Memory B cell (primary cell): ENCODE measurements around the gene IP6K1.
"Not testable (repeated sequence)": the region's sequence is repeated elsewhere in the genome, so short reads cannot be mapped to it uniquely, and the experiment has no call there.

Experiments used
- ATAC-seq: fragments of 150-1000 bp; cut with Tn5 transposase; 2 replicates; pipeline ENCODE4 v1.10.0; 2021; ENCODE audit warnings: low read depth, mild to moderate bottlenecking, moderate library complexity
- DNase-seq, 2 donors: peaks; one replicate each; pipeline ENCODE4 v3.0.0; 2022; ENCODE audit warnings: low spot score in 2 of 2
- H3K27ac Mint-ChIP-seq: one replicate; pipeline ENCODE4 v1.8.0; 2022; ENCODE audit warnings: mild to moderate bottlenecking, moderate library complexity, mixed read lengths
- H3K27me3 Mint-ChIP-seq: one replicate; pipeline ENCODE4 v1.8.0; 2022; ENCODE audit warnings: mixed read lengths
- H3K36me3 Mint-ChIP-seq: one replicate; pipeline ENCODE4 v1.8.0; 2022; ENCODE audit warnings: mild to moderate bottlenecking, mixed read lengths
- H3K4me1 Mint-ChIP-seq: one replicate; pipeline ENCODE4 v1.8.0; 2022; ENCODE audit warnings: mixed read lengths
- H3K4me3 Mint-ChIP-seq: one replicate; pipeline ENCODE4 v1.8.0; 2022; ENCODE audit warnings: mild to moderate bottlenecking, moderate library complexity, mixed read lengths
- H3K9me3 Mint-ChIP-seq: one replicate; pipeline ENCODE4 v1.8.0; 2022; ENCODE audit warnings: mixed read lengths

The IP6K1 gene

GRCh38 chr3:49761661-49762060, 24.7 kb downstream of the IP6K1 start:
- ATAC-seq (no peak), DNase-seq (no peak)
- Mint-ChIP-seq H3K9me3 (no peaks in the 10 kb centered on the region), H3K27me3 (no peaks in the 10 kb centered on the region), H3K27ac (no peak overlapping the region), H3K4me3 (no peak overlapping the region), H3K4me1 (peaks cover 16% of the 10 kb centered on the region), H3K36me3 (peaks cover 12% of the 10 kb centered on the region)

GRCh38 chr3:49759226-49759625, 27.1 kb downstream of the IP6K1 start:
- Mint-ChIP-seq H3K9me3 (no peaks in the 10 kb centered on the region), H3K4me3 (no peak overlapping the region), H3K4me1 (peaks cover 27% of the 10 kb centered on the region), H3K27me3 (no peaks in the 10 kb centered on the region), H3K36me3 (peaks cover 11% of the 10 kb centered on the region), H3K27ac (peak overlapping the region; percentile 65)
- ATAC-seq (no peak), DNase-seq (no peak)

- ATAC-seq (no peak), DNase-seq (no peak)
- H3K27me3 Mint-ChIP-seq: no peaks in the 10 kb centered on the region
- no peak overlapping the region for H3K27ac Mint-ChIP-seq
- no peak overlapping the region for H3K4me3 Mint-ChIP-seq
- peaks cover 14% of the 10 kb centered on the region for H3K36me3 Mint-ChIP-seq
- peaks cover 36% of the 10 kb centered on the region for H3K4me1 Mint-ChIP-seq
- no peaks in the 10 kb centered on the region for H3K9me3 Mint-ChIP-seq
Observed at GRCh38 chr3:49757197-49757596, 29.1 kb downstream of the IP6K1 start.

GRCh38 chr3:49756036-49756435, 30.3 kb downstream of the IP6K1 start:
- H3K27me3 Mint-ChIP-seq: no peaks in the 10 kb centered on the region
- DNase-seq (no peak), ATAC-seq (no peak)
- H3K9me3 Mint-ChIP-seq: no peaks in the 10 kb centered on the region
- H3K36me3 Mint-ChIP-seq: peaks cover 14% of the 10 kb centered on the region
- H3K4me1 Mint-ChIP-seq: peaks cover 36% of the 10 kb centered on the region
- no peak overlapping the region for H3K27ac Mint-ChIP-seq
- no peak overlapping the region for H3K4me3 Mint-ChIP-seq

- H3K36me3 Mint-ChIP-seq: peaks cover 15% of the 10 kb centered on the region
- H3K27ac Mint-ChIP-seq: no peak overlapping the region
- no peaks in the 10 kb centered on the region for H3K9me3 Mint-ChIP-seq
- no peak overlapping the region for H3K4me3 Mint-ChIP-seq
- ATAC-seq (no peak), DNase-seq (no peak)
- H3K4me1 Mint-ChIP-seq: peaks cover 35% of the 10 kb centered on the region
- H3K27me3 Mint-ChIP-seq: no peaks in the 10 kb centered on the region
Observed at GRCh38 chr3:49754536-49754935, 31.8 kb downstream of the IP6K1 start.

GRCh38 chr3:49751501-49751900, 34.8 kb downstream of the IP6K1 start:
- ATAC-seq (no peak), DNase-seq (no peak)
- Mint-ChIP-seq H3K4me1 (peaks cover 26% of the 10 kb centered on the region), H3K4me3 (no peak overlapping the region), H3K36me3 (peaks cover 18% of the 10 kb centered on the region), H3K9me3 (no peaks in the 10 kb centered on the region), H3K27ac (no peak overlapping the region), H3K27me3 (no peaks in the 10 kb centered on the region)

GRCh38 chr3:49750056-49750455, 36.3 kb downstream of the IP6K1 start:
- Mint-ChIP-seq H3K4me3 (no peak overlapping the region), H3K27ac (no peak overlapping the region), H3K36me3 (peaks cover 16% of the 10 kb centered on the region), H3K9me3 (no peaks in the 10 kb centered on the region), H3K4me1 (peaks cover 22% of the 10 kb centered on the region), H3K27me3 (no peaks in the 10 kb centered on the region)
- no peak for DNase-seq
- no peak for ATAC-seq

GRCh38 chr3:49748874-49749273, 37.5 kb downstream of the IP6K1 start:
- H3K36me3 Mint-ChIP-seq: peaks cover 20% of the 10 kb centered on the region
- not testable (repeated sequence) for H3K27me3 Mint-ChIP-seq, DNase-seq, H3K4me3 Mint-ChIP-seq, ATAC-seq, H3K27ac Mint-ChIP-seq, H3K9me3 Mint-ChIP-seq
- peaks cover 18% of the 10 kb centered on the region for H3K4me1 Mint-ChIP-seq

GRCh38 chr3:49747792-49748480, 38.4 kb downstream of the IP6K1 start:
- no peak for ATAC-seq
- Mint-ChIP-seq H3K4me1 (peaks cover 15% of the 10 kb centered on the region), H3K27me3 (no peaks in the 10 kb centered on the region), H3K36me3 (peaks cover 16% of the 10 kb centered on the region), H3K4me3 (no peak overlapping the region), H3K9me3 (no peaks in the 10 kb centered on the region), H3K27ac (no peak overlapping the region)
- no peak for DNase-seq

- DNase-seq (no peak), ATAC-seq (no peak)
- Mint-ChIP-seq H3K4me3 (no peak overlapping the region), H3K4me1 (peaks cover 14% of the 10 kb centered on the region), H3K27me3 (no peaks in the 10 kb centered on the region), H3K27ac (no peak overlapping the region), H3K36me3 (peaks cover 16% of the 10 kb centered on the region), H3K9me3 (no peaks in the 10 kb centered on the region)
Observed at GRCh38 chr3:49745986-49746385, 40.4 kb downstream of the IP6K1 start.

GRCh38 chr3:49740427-49740826, 45.9 kb downstream of the IP6K1 start:
- Mint-ChIP-seq H3K9me3 (no peaks in the 10 kb centered on the region), H3K27me3 (no peaks in the 10 kb centered on the region), H3K4me3 (no peak overlapping the region), H3K36me3 (peaks cover 22% of the 10 kb centered on the region), H3K27ac (no peak overlapping the region), H3K4me1 (peaks cover 5% of the 10 kb centered on the region)
- DNase-seq (no peak), ATAC-seq (no peak)

- Mint-ChIP-seq H3K9me3 (no peaks in the 10 kb centered on the region), H3K36me3 (peaks cover 21% of the 10 kb centered on the region), H3K4me3 (no peak overlapping the region), H3K4me1 (peaks cover 2% of the 10 kb centered on the region), H3K27ac (peak overlapping the region; percentile 69), H3K27me3 (no peaks in the 10 kb centered on the region)
- no peak for ATAC-seq
- DNase-seq: no peak
Observed at GRCh38 chr3:49738067-49738713, 48.2 kb downstream of the IP6K1 start.

GRCh38 chr3:49734752-49735151, 51.6 kb downstream of the IP6K1 start:
- no peaks in the 10 kb centered on the region for H3K4me1 Mint-ChIP-seq
- no peaks in the 10 kb centered on the region for H3K9me3 Mint-ChIP-seq
- H3K4me3 Mint-ChIP-seq: no peak overlapping the region
- peaks cover 31% of the 10 kb centered on the region for H3K36me3 Mint-ChIP-seq
- H3K27me3 Mint-ChIP-seq: no peaks in the 10 kb centered on the region
- peak overlapping the region; percentile 24 for H3K27ac Mint-ChIP-seq
- no peak for ATAC-seq
- DNase-seq: no peak

GRCh38 chr3:49733551-49733950, 52.8 kb downstream of the IP6K1 start:
- H3K9me3 Mint-ChIP-seq: no peaks in the 10 kb centered on the region
- ATAC-seq (no peak), DNase-seq (no peak)
- H3K4me1 Mint-ChIP-seq: no peaks in the 10 kb centered on the region
- no peak overlapping the region for H3K27ac Mint-ChIP-seq
- no peaks in the 10 kb centered on the region for H3K27me3 Mint-ChIP-seq
- no peak overlapping the region for H3K4me3 Mint-ChIP-seq
- H3K36me3 Mint-ChIP-seq: peaks cover 30% of the 10 kb centered on the region

- H3K4me3 Mint-ChIP-seq: no peak overlapping the region
Observed at GRCh38 chr3:49732597-49732996, 53.7 kb downstream of the IP6K1 start.

More at GRCh38 chr3:49732597-49732996, 53.7 kb downstream of the IP6K1 start:
- ATAC-seq (no peak), DNase-seq (no peak)
- H3K4me1 Mint-ChIP-seq: peaks cover 2% of the 10 kb centered on the region
- H3K27me3 Mint-ChIP-seq: no peaks in the 10 kb centered on the region
- no peak overlapping the region for H3K27ac Mint-ChIP-seq
- H3K36me3 Mint-ChIP-seq: peaks cover 24% of the 10 kb centered on the region
- no peaks in the 10 kb centered on the region for H3K9me3 Mint-ChIP-seq
